Karpas-422 (cell line): Measurements from ENCODE around the gene SNX11. TPM values are rescaled to one million over a fixed set of nuclear protein-coding genes. Genes with fewer than 3 reads are reported as not detected.

ENCODE experiments used
- DNase-seq: peaks from one replicate; pipeline ENCODE4 v3.0.0-alpha.2; 2015
- H2AFZ ChIP-seq: fragments of 200-600 bp; sonication (generic); 2 replicates; pipeline ENCODE4 v1.6.1; 2014; ENCODE audit warnings: antibody characterized with exemption, low read length, mixed read lengths
- H3K27ac ChIP-seq: fragments of 200-600 bp; sonication (generic); 2 replicates; pipeline ENCODE4 v1.5.1; 2014; ENCODE audit warnings: mild to moderate bottlenecking, low read length, moderate library complexity
- H3K27me3 ChIP-seq: fragments of 200-600 bp; sonication (generic); 2 replicates; pipeline ENCODE4 v1.6.1; 2014; ENCODE audit warnings: low read length, mixed read lengths
- H3K36me3 ChIP-seq: fragments of 200-600 bp; sonication (generic); 2 replicates; pipeline ENCODE4 v1.6.1; 2014; ENCODE audit warnings: low read length, mixed read lengths; ENCODE audit not compliant: insufficient read depth
- H3K4me1 ChIP-seq: fragments of 200-600 bp; sonication (generic); 2 replicates; pipeline ENCODE4 v1.6.1; 2014; ENCODE audit warnings: mild to moderate bottlenecking, low read length, mixed read lengths
- H3K4me2 ChIP-seq: fragments of 200-600 bp; sonication (generic); 2 replicates; pipeline ENCODE4 v1.6.1; 2014; ENCODE audit warnings: low read length, low read depth, mild to moderate bottlenecking; ENCODE audit not compliant: poor library complexity, severe bottlenecking
- H3K4me3 ChIP-seq: fragments of 200-600 bp; sonication (generic); 2 replicates; pipeline ENCODE4 v1.5.1; 2014; ENCODE audit warnings: mild to moderate bottlenecking, antibody characterized with exemption, low read length, mixed read lengths
- H3K79me2 ChIP-seq: fragments of 200-600 bp; sonication (generic); 2 replicates; pipeline ENCODE4 v1.6.1; 2014; ENCODE audit warnings: mild to moderate bottlenecking, low read length, mixed read lengths
- H3K9ac ChIP-seq: fragments of 200-600 bp; sonication (generic); 2 replicates; pipeline ENCODE4 v1.6.0; 2014; ENCODE audit warnings: low read length
- H3K9me2 ChIP-seq: fragments of 200-600 bp; sonication (generic), shearing (Covaris generic); replicated peaks from 2 replicates; pipeline ENCODE4 v1.6.0; 2014; ENCODE audit warnings: mild to moderate bottlenecking, low read length, moderate library complexity; ENCODE audit not compliant: insufficient read depth
- H3K9me3 ChIP-seq: fragments of 300-700, 200-600 bp; sonication (generic); 2 replicates; pipeline ENCODE4 v1.6.1; 2014; ENCODE audit warnings: low read length, mixed read lengths
- H4K20me1 ChIP-seq: fragments of 200-600 bp; sonication (generic); 2 replicates; pipeline ENCODE4 v1.6.1; 2014; ENCODE audit warnings: mild to moderate bottlenecking, antibody characterized with exemption, low read length, low read depth; ENCODE audit not compliant: insufficient read depth
- total RNA-seq: library from RNA; depleted of rRNA; stranded (reverse); fragments of >200 nt; shearing (Covaris generic); gene quantifications from 2 replicates; pipeline ENCODE4 v1.2.3, GENCODE V29; 2014; ENCODE audit warnings: low replicate concordance; rRNA removed

The SNX11 gene
- total RNA-seq, result 14.6 and 16.4 TPM in 2 replicates

GRCh38 chr17:48107137-48108055, at the start of gene SNX11:
SNX11 (plus strand) TSS chr17:48107766; CDS start chr17:48112044, 4,278 bp downstream.
- Histone ChIP-seq H3K4me3 (peak within 1 kb of the TSS; percentile 79), H3K9me3 (peaks cover 5% of the 10 kb centered on the region; the same call in 1 of the 2 replicates), H3K9me2 (no peaks in the 10 kb centered on the region), H3K27me3 (no peaks in the 10 kb centered on the region), H3K79me2 (peaks cover 45% of the 10 kb centered on the region), H2AFZ (peak within 1 kb of the TSS; percentile 99), H3K4me2 (peak within 1 kb of the TSS; percentile 70), H4K20me1 (no peaks in the 10 kb centered on the region), H3K4me1 (peaks cover 37% of the 10 kb centered on the region), H3K36me3 (peaks cover 3% of the 10 kb centered on the region; the same call in 1 of the 2 replicates), H3K27ac (peak within 1 kb of the TSS; percentile 47), H3K9ac (peak within 1 kb of the TSS; percentile 88)
- DNase-seq, result peak; percentile 94

- Histone ChIP-seq H2AFZ (no peak overlapping the region), H3K4me3 (no peak overlapping the region), H4K20me1 (peaks cover 14% of the 10 kb centered on the region; the same call in 1 of the 2 replicates), H3K27me3 (no peaks in the 10 kb centered on the region), H3K79me2 (peaks cover 36% of the 10 kb centered on the region), H3K27ac (no peak overlapping the region), H3K9me2 (no peaks in the 10 kb centered on the region), H3K4me1 (peaks cover 29% of the 10 kb centered on the region), H3K36me3 (peaks cover 41% of the 10 kb centered on the region), H3K9me3 (no peaks in the 10 kb centered on the region), H3K9ac (no peak overlapping the region), H3K4me2 (no peak overlapping the region)
- DNase-seq, result no peak
These were observed 49.0 kb upstream of the SNX11 start for GRCh38 chr17:48058393-48059124.

GRCh38 chr17:48059125-48059668, 48.4 kb upstream of the SNX11 start:
- Histone ChIP-seq H3K4me2 (no peak overlapping the region), H3K9ac (no peak overlapping the region), H3K4me1 (peaks cover 22% of the 10 kb centered on the region), H3K27ac (no peak overlapping the region), H3K36me3 (peaks cover 42% of the 10 kb centered on the region), H4K20me1 (peaks cover 12% of the 10 kb centered on the region; the same call in 1 of the 2 replicates), H3K9me2 (no peaks in the 10 kb centered on the region), H3K9me3 (no peaks in the 10 kb centered on the region), H3K79me2 (peaks cover 29% of the 10 kb centered on the region), H2AFZ (no peak overlapping the region), H3K27me3 (no peaks in the 10 kb centered on the region), H3K4me3 (no peak overlapping the region)
- no peak for DNase-seq

- no peaks in the 10 kb centered on the region for H3K9me2 ChIP-seq
- H4K20me1 ChIP-seq, result peaks cover 8% of the 10 kb centered on the region; the same call in 1 of the 2 replicates
- H3K4me1 ChIP-seq, result peaks cover 13% of the 10 kb centered on the region
- H3K27ac ChIP-seq, result no peak overlapping the region
- no peaks in the 10 kb centered on the region for H3K27me3 ChIP-seq
- no peak overlapping the region for H2AFZ ChIP-seq
- H3K4me2 ChIP-seq, result no peak overlapping the region
- H3K4me3 ChIP-seq, result no peak overlapping the region
- H3K36me3 ChIP-seq, result peaks cover 46% of the 10 kb centered on the region
- peaks cover 22% of the 10 kb centered on the region for H3K79me2 ChIP-seq
- no peaks in the 10 kb centered on the region for H3K9me3 ChIP-seq
- DNase-seq, result no peak
- no peak overlapping the region for H3K9ac ChIP-seq
These were observed 47.3 kb upstream of the SNX11 start for GRCh38 chr17:48060249-48060648.

- no peak for DNase-seq
- Histone ChIP-seq H3K9me3 (no peaks in the 10 kb centered on the region), H3K36me3 (peaks cover 44% of the 10 kb centered on the region), H3K79me2 (peaks cover 3% of the 10 kb centered on the region; the same call in 1 of the 2 replicates), H4K20me1 (no peaks in the 10 kb centered on the region), H3K9ac (no peak overlapping the region), H3K4me3 (no peak overlapping the region), H3K27me3 (no peaks in the 10 kb centered on the region), H3K9me2 (no peaks in the 10 kb centered on the region), H3K27ac (no peak overlapping the region), H3K4me1 (no peaks in the 10 kb centered on the region), H2AFZ (no peak overlapping the region), H3K4me2 (no peak overlapping the region)
These were observed 45.3 kb upstream of the SNX11 start for GRCh38 chr17:48062273-48062672.

- no peak overlapping the region for H3K4me3 ChIP-seq
- H3K9me2 ChIP-seq, result no peaks in the 10 kb centered on the region
- H3K4me1 ChIP-seq, result no peaks in the 10 kb centered on the region
- peaks cover 32% of the 10 kb centered on the region for H3K36me3 ChIP-seq
- DNase-seq, result no peak
- no peaks in the 10 kb centered on the region for H3K9me3 ChIP-seq
- no peaks in the 10 kb centered on the region for H3K27me3 ChIP-seq
- H2AFZ ChIP-seq, result no peak overlapping the region
- no peak overlapping the region for H3K4me2 ChIP-seq
- H3K27ac ChIP-seq, result no peak overlapping the region
- H3K9ac ChIP-seq, result no peak overlapping the region
- no peaks in the 10 kb centered on the region for H3K79me2 ChIP-seq
- no peaks in the 10 kb centered on the region for H4K20me1 ChIP-seq
These were observed 42.9 kb upstream of the SNX11 start for GRCh38 chr17:48064638-48065037.

- H3K9me3 ChIP-seq, result no peaks in the 10 kb centered on the region
- no peaks in the 10 kb centered on the region for H3K27me3 ChIP-seq
- no peak for DNase-seq
- no peaks in the 10 kb centered on the region for H3K4me1 ChIP-seq
- no peaks in the 10 kb centered on the region for H4K20me1 ChIP-seq
- no peak overlapping the region for H3K4me3 ChIP-seq
- no peak overlapping the region for H2AFZ ChIP-seq
- H3K36me3 ChIP-seq, result peaks cover 34% of the 10 kb centered on the region
- H3K27ac ChIP-seq, result no peak overlapping the region
- no peaks in the 10 kb centered on the region for H3K79me2 ChIP-seq
- no peak overlapping the region for H3K4me2 ChIP-seq
- no peaks in the 10 kb centered on the region for H3K9me2 ChIP-seq
- no peak overlapping the region for H3K9ac ChIP-seq
These were observed 41.4 kb upstream of the SNX11 start for GRCh38 chr17:48066192-48066591.

- no peaks in the 10 kb centered on the region for H4K20me1 ChIP-seq
- no peaks in the 10 kb centered on the region for H3K79me2 ChIP-seq
- no peak overlapping the region for H3K27ac ChIP-seq
- peaks cover 38% of the 10 kb centered on the region for H3K36me3 ChIP-seq
- no peaks in the 10 kb centered on the region for H3K4me1 ChIP-seq
- H3K9ac ChIP-seq, result no peak overlapping the region
- H3K4me3 ChIP-seq, result no peak overlapping the region
- no peaks in the 10 kb centered on the region for H3K27me3 ChIP-seq
- no peaks in the 10 kb centered on the region for H3K9me3 ChIP-seq
- DNase-seq, result no peak
- no peak overlapping the region for H3K4me2 ChIP-seq
- H3K9me2 ChIP-seq, result no peaks in the 10 kb centered on the region
- H2AFZ ChIP-seq, result no peak overlapping the region
These were observed 40.9 kb upstream of the SNX11 start for GRCh38 chr17:48066656-48067055.
